HEK293 (cell line): ENCODE results near the gene RTBDN.

Experiments used
- CTCF ChIA-PET: fragments of 350-600 bp; formaldehyde crosslinking; extraction: SDS; loops from one replicate; lab custom pipeline; 2021; ENCODE audit warnings: antibody characterized with exemption; lab: Yijun Ruan, JAX
- POLR2A ChIA-PET: fragments of 300-600 bp; formaldehyde crosslinking; extraction: SDS; loops from one replicate; lab custom pipeline; 2020; ENCODE audit warnings: antibody characterized with exemption, inconsistent platforms; lab: Yijun Ruan, JAX
- H3K27ac ChIP-seq: fragments of 200-500 bp; sonication (Bioruptor generic); 2 replicates; pipeline ENCODE4 v1.5.1; 2014; ENCODE audit warnings: low read depth, low read length, control low read depth, inconsistent platforms; ENCODE audit errors: extremely low read depth
- H3K36me3 ChIP-seq, 2 experiments: fragments of 200-500 bp in 1 of 2; sonication (Bioruptor generic) in 1 of 2; 1 replicate in 1 of 2; 2 replicates in 1 of 2; pipeline ENCODE4 v1.5.1; 2014 to 2017; ENCODE audit warnings: inconsistent platforms in 2 of 2, low read length in 2 of 2; ENCODE audit not compliant: control insufficient read depth in 2 of 2, insufficient read depth in 1 of 2
- H3K4me1 ChIP-seq: fragments of 200-500 bp; sonication (Bioruptor generic); 2 replicates; pipeline ENCODE4 v1.5.1; 2014; ENCODE audit warnings: mild to moderate bottlenecking, low read length, inconsistent platforms; ENCODE audit not compliant: control insufficient read depth, insufficient read depth
- H3K4me3 ChIP-seq: 2 replicates; pipeline ENCODE4 v1.5.1; 2011; ENCODE audit warnings: low read depth, mild to moderate bottlenecking, control low read depth, low read length, moderate library complexity
- H3K9me3 ChIP-seq: fragments of 200-500 bp; sonication (Bioruptor generic); 2 replicates; pipeline ENCODE4 v1.5.1; 2014; ENCODE audit warnings: low read depth, low read length, inconsistent platforms; ENCODE audit not compliant: control insufficient read depth, insufficient read depth
- BCL6B ChIP-seq: fragments of 450-650 bp; formaldehyde crosslinking; IDR thresholded peaks from 2 replicates; pipeline ENCODE4 v1.5.1; 2017; ENCODE audit warnings: missing biosample characterization, missing genetic modification characterization
- GLIS1 ChIP-seq: fragments of 450-650 bp; formaldehyde crosslinking; IDR thresholded peaks from 2 replicates; pipeline ENCODE4 v1.5.1; 2016; ENCODE audit warnings: missing biosample characterization, missing genetic modification characterization
- KLF16 ChIP-seq: fragments of 450-650 bp; formaldehyde crosslinking; IDR thresholded peaks from 2 replicates; pipeline ENCODE4 v1.5.1; 2017; ENCODE audit warnings: missing biosample characterization, missing genetic modification characterization
- PATZ1 ChIP-seq: fragments of 450-650 bp; formaldehyde crosslinking; IDR thresholded peaks from 2 replicates; pipeline ENCODE4 v1.5.1; 2016; ENCODE audit warnings: missing biosample characterization, missing genetic modification characterization
- PRDM6 ChIP-seq: fragments of 450-650 bp; formaldehyde crosslinking; IDR thresholded peaks from 2 replicates; pipeline ENCODE4 v1.5.1; 2017; ENCODE audit warnings: missing biosample characterization, missing genetic modification characterization
- RBAK ChIP-seq: fragments of 450-650 bp; formaldehyde crosslinking; IDR thresholded peaks from 2 replicates; pipeline ENCODE4 v1.5.1; 2016; ENCODE audit warnings: missing biosample characterization, missing genetic modification characterization
- REST ChIP-seq: fragments of 450-650 bp; formaldehyde crosslinking; IDR thresholded peaks from 2 replicates; pipeline ENCODE4 v1.5.1; 2016; ENCODE audit warnings: missing biosample characterization, missing genetic modification characterization
- ZBTB48 ChIP-seq: fragments of 450-650 bp; formaldehyde crosslinking; IDR thresholded peaks from 2 replicates; pipeline ENCODE4 v1.5.1; 2016; ENCODE audit warnings: missing biosample characterization, missing genetic modification characterization
- ZBTB6 ChIP-seq: fragments of 450-650 bp; formaldehyde crosslinking; IDR thresholded peaks from 2 replicates; pipeline ENCODE4 v1.5.1; 2017; ENCODE audit warnings: missing biosample characterization, missing genetic modification characterization
- ZBTB7A ChIP-seq: fragments of 450-650 bp; formaldehyde crosslinking; IDR thresholded peaks from 2 replicates; pipeline ENCODE4 v1.5.1; 2016; ENCODE audit warnings: low read depth, missing biosample characterization, missing genetic modification characterization
- ZNF140 ChIP-seq: fragments of 450-650 bp; formaldehyde crosslinking; IDR thresholded peaks from 2 replicates; pipeline ENCODE4 v1.5.1; 2016; ENCODE audit warnings: missing biosample characterization, missing genetic modification characterization
- ZNF202 ChIP-seq: fragments of 450-650 bp; formaldehyde crosslinking; IDR thresholded peaks from 2 replicates; pipeline ENCODE4 v1.5.1; 2016; ENCODE audit warnings: missing biosample characterization, missing genetic modification characterization, borderline replicate concordance
- ZNF335 ChIP-seq: fragments of 450-650 bp; formaldehyde crosslinking; conservative IDR thresholded peaks from 2 replicates; pipeline ENCODE4 v1.5.1; 2016; ENCODE audit warnings: missing biosample characterization, missing genetic modification characterization
- ZNF341 ChIP-seq: fragments of 450-650 bp; formaldehyde crosslinking; IDR thresholded peaks from 2 replicates; pipeline ENCODE4; 2016; ENCODE audit warnings: low read depth, missing biosample characterization, missing genetic modification characterization
- ZNF350 ChIP-seq: fragments of 450-650 bp; formaldehyde crosslinking; IDR thresholded peaks from 2 replicates; pipeline ENCODE4 v1.5.0; 2017; ENCODE audit warnings: missing biosample characterization, mild to moderate bottlenecking, missing genetic modification characterization
- ZNF48 ChIP-seq: fragments of 450-650 bp; formaldehyde crosslinking; IDR thresholded peaks from 2 replicates; pipeline ENCODE4 v1.5.1; 2016; ENCODE audit warnings: missing biosample characterization, missing genetic modification characterization
- ZNF585B ChIP-seq: fragments of 450-650 bp; formaldehyde crosslinking; IDR thresholded peaks from 2 replicates; pipeline ENCODE4 v1.5.1; 2016; ENCODE audit warnings: missing biosample characterization, missing genetic modification characterization
- ZNF692 ChIP-seq: fragments of 450-650 bp; formaldehyde crosslinking; IDR thresholded peaks from 2 replicates; pipeline ENCODE4 v1.5.1; 2016; ENCODE audit warnings: missing biosample characterization, missing genetic modification characterization
- ZNF76 ChIP-seq: fragments of 450-650 bp; formaldehyde crosslinking; IDR thresholded peaks from 2 replicates; pipeline ENCODE4; 2016; ENCODE audit warnings: low read depth, missing biosample characterization, missing genetic modification characterization, borderline replicate concordance
- ZNF837 ChIP-seq: fragments of 450-650 bp; formaldehyde crosslinking; IDR thresholded peaks from 2 replicates; pipeline ENCODE4 v1.5.1; 2016; ENCODE audit warnings: missing biosample characterization, missing genetic modification characterization
- ZSCAN30 ChIP-seq: fragments of 450-650 bp; IDR thresholded peaks from 2 replicates; pipeline ENCODE4 v1.5.1; 2018; ENCODE audit warnings: missing biosample characterization, mild to moderate bottlenecking, missing genetic modification characterization, moderate library complexity

The RTBDN gene

GRCh38 chr19:12782174-12782423, 52.3 kb downstream of the RTBDN start (continued):
- TF ChIP-seq RBAK (tag by site-specific recombination) (no peak), ZBTB7A (tag by site-specific recombination) (peak; percentile 23), ZBTB6 (tag by site-specific recombination) (no peak), ZNF350 (tag by site-specific recombination) (no peak)

GRCh38 chr19:12779162-12779993, 55.0 kb downstream of the RTBDN start:
- Histone ChIP-seq H3K27ac (no peak overlapping the region), H3K4me1 (peaks cover 6% of the 10 kb centered on the region; the same call in 1 of the 2 replicates), H3K36me3 (no peaks in the 10 kb centered on the region), H3K4me3 (no peak overlapping the region), H3K9me3 (no peaks in the 10 kb centered on the region)
- POLR2A ChIA-PET, result interaction anchor here (3.3 kb wide), 1 partner anchor 13 kb away, joined by 42 read pairs; the partner anchor contains the start of gene JUNB
- CTCF ChIA-PET, result interaction anchor here (0.7 to 11.4 kb wide), 5 partner anchors 14 to 59 kb away, joined by 3 to 234 read pairs (median 14); partner anchors contain the start of genes JUNB, PRDX2 and THSD8
- TF ChIP-seq ZNF692 (tag by site-specific recombination) (peak; percentile 29; the same call in 1 of the 2 replicates), ZNF335 (tag by site-specific recombination) (peak; percentile 55), PRDM6 (tag by site-specific recombination) (no peak), ZBTB48 (tag by site-specific recombination) (no peak), ZSCAN30 (tag by site-specific recombination) (no peak), BCL6B (no peak), ZNF585B (tag by site-specific recombination) (no peak), ZNF341 (tag by site-specific recombination) (peak; percentile 33), ZNF76 (tag by site-specific recombination) (no peak), ZNF48 (tag by site-specific recombination) (no peak), ZNF837 (tag by site-specific recombination) (no peak), PATZ1 (tag by site-specific recombination) (peak; percentile 72), ZNF202 (tag by site-specific recombination) (no peak), ZNF350 (tag by site-specific recombination) (no peak), ZNF140 (tag by site-specific recombination) (no peak), KLF16 (tag by site-specific recombination) (no peak), REST (tag by site-specific recombination) (no peak), GLIS1 (tag by site-specific recombination) (peak; percentile 90)
